HG03095 (cell line): Measurements from ENCODE around the gene ACKR1.

ENCODE experiments used
- ATAC-seq: cut with Tn5 transposase; IDR thresholded peaks from one replicate; pipeline ENCODE4 v1.9.1; 2021; ENCODE audit warnings: moderate library complexity; ENCODE audit not compliant: unreplicated experiment

Gene ACKR1

GRCh38 chr1:159204161-159205141 is at the start of gene ACKR1:
ACKR1 (plus strand) TSS chr1:159204875; CDS start chr1:159204960, 85 bp downstream.
- ATAC-seq, result no peak

- peak; percentile 93 for ATAC-seq
Measured at GRCh38 chr1:159161001-159161718, 43.5 kb upstream of the ACKR1 start.

GRCh38 chr1:159161719-159162026 is 43.0 kb upstream of the ACKR1 start:
- no peak for ATAC-seq

GRCh38 chr1:159162516-159163265 is 42.0 kb upstream of the ACKR1 start:
- no peak for ATAC-seq

GRCh38 chr1:159163614-159164228 is 41.0 kb upstream of the ACKR1 start:
- no peak for ATAC-seq

- ATAC-seq, result no peak
Measured at GRCh38 chr1:159168043-159168442, 36.6 kb upstream of the ACKR1 start.

GRCh38 chr1:159170639-159171038 is 34.0 kb upstream of the ACKR1 start:
- ATAC-seq, result no peak

GRCh38 chr1:159171254-159171687 is 33.4 kb upstream of the ACKR1 start, which contains the start of gene CADM3:
CADM3 (plus strand) TSS chr1:159171615; CDS start chr1:159171766, 151 bp downstream.
- no peak for ATAC-seq

GRCh38 chr1:159171688-159172501 is 32.8 kb upstream of the ACKR1 start:
- ATAC-seq, result no peak

- ATAC-seq, result no peak
Measured at GRCh38 chr1:159172614-159173291, 31.9 kb upstream of the ACKR1 start.

- no peak for ATAC-seq
Measured at GRCh38 chr1:159173320-159173719, 31.4 kb upstream of the ACKR1 start.

GRCh38 chr1:159175571-159175970 is 29.1 kb upstream of the ACKR1 start:
- ATAC-seq, result no peak

- no peak for ATAC-seq
Measured at GRCh38 chr1:159177272-159177907, 27.3 kb upstream of the ACKR1 start.

GRCh38 chr1:159179906-159180305 is 24.8 kb upstream of the ACKR1 start:
- ATAC-seq, result no peak

GRCh38 chr1:159180516-159180915 is 24.2 kb upstream of the ACKR1 start:
- ATAC-seq, result no peak

- ATAC-seq, result no peak
Measured at GRCh38 chr1:159181328-159182024, 23.2 kb upstream of the ACKR1 start.

GRCh38 chr1:159184201-159184600 is 20.5 kb upstream of the ACKR1 start:
- ATAC-seq, result no peak

GRCh38 chr1:159185121-159185520 is 19.6 kb upstream of the ACKR1 start:
- no peak for ATAC-seq
